ENCODE results near the gene DPPA5.

- no peak for TF ChIP-seq CTCF (conservative IDR thresholded peaks at IDR 0.05; ENCODE audit: low read length)
- TF ChIP-seq EZH2phosphoT487 (IDR thresholded peaks at IDR 0.05; ENCODE audit: borderline replicate concordance) = no peak
These were observed 34.3 kb upstream of the DPPA5 start for GRCh38 chr6:73388433-73388799.
